GM13977 (cell line): ENCODE results near the gene EIF4B.

ENCODE experiments used
- DNase-seq: peaks from one replicate; pipeline ENCODE4 v3.0.0; 2012; ENCODE audit warnings: low spot score
- in situ Hi-C: fragments of 300-500 bp; cut with MboI; formaldehyde crosslinking; loops from one replicate; pipeline ENCODE4 v1.12.0; 2022; ENCODE audit warnings: low sequenced_read_pairs, low pct_unique_long_range_greater_than_20kb, mixed read lengths, inconsistent platforms; ENCODE audit not compliant: unreplicated experiment
- TF ChIP-seq, protein P1 (sequence below): IDR thresholded peaks from 2 replicates; pipeline ENCODE4 v1.5.1; 2012; ENCODE audit warnings: mild to moderate bottlenecking, control low read depth; ENCODE audit not compliant: insufficient read depth; ENCODE audit errors: extremely low read depth, missing control alignments

EIF4B gene

GRCh38 chr12:53077030-53077429 lies 70.8 kb downstream of the EIF4B start:
- in situ Hi-C loops, result no loop called here
- no peak for DNase-seq
- TF ChIP-seq, protein P1, sequence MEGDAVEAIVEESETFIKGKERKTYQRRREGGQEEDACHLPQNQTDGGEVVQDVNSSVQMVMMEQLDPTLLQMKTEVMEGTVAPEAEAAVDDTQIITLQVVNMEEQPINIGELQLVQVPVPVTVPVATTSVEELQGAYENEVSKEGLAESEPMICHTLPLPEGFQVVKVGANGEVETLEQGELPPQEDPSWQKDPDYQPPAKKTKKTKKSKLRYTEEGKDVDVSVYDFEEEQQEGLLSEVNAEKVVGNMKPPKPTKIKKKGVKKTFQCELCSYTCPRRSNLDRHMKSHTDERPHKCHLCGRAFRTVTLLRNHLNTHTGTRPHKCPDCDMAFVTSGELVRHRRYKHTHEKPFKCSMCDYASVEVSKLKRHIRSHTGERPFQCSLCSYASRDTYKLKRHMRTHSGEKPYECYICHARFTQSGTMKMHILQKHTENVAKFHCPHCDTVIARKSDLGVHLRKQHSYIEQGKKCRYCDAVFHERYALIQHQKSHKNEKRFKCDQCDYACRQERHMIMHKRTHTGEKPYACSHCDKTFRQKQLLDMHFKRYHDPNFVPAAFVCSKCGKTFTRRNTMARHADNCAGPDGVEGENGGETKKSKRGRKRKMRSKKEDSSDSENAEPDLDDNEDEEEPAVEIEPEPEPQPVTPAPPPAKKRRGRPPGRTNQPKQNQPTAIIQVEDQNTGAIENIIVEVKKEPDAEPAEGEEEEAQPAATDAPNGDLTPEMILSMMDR, result no peak

DNA sequence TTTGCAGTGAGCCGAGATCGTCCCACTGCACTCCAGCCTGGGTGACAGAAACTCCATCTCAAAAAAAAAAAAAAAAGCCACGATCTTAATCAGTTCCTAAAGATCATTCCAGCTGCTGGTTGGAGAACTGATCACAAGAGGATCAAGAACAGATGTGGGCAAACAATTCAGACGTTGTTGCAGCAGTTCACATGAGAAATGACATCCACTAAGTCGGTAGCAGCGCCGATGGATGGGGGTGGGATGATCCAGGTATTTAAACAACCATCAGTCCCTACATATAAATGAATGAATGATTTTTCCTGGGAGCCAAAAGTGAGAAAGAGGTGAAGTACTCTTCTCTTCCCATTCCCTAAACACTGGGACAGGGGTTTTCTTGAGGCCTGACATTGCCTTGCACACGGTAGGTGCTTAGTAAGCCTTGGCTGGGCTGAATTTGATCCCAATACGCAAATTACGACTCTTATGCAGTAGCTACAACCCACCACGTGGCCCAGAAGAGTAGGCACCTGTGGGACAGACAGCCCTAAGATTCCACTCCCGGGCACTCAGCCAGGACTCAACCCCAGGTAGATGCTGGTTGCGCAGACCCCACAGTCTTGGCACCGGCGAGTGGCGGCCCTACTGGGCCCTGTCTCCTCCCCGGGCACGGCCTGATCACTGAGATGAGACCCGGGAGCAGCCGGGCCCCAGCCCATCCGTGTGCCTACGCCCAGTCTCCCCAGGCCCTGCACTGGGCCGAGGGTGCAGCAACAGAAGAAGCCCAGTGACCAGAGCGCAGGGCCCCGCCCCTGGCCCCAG lies 72.4 kb downstream of the EIF4B start:
- TF ChIP-seq, protein P1, result no peak
- in situ Hi-C loops, result no loop called here
- no peak for DNase-seq

GRCh38 chr12:53079226-53080117 lies 73.2 kb downstream of the EIF4B start, which contains the start of gene SPRYD3:
TSS of gene SPRYD3 (minus strand) at chr12:53079390. CDS start at chr12:53079333, 57 bp downstream.
- DNase-seq, result peak; percentile 100
- in situ Hi-C loops, result no loop called here
- TF ChIP-seq, protein P1, result no peak

DNA sequence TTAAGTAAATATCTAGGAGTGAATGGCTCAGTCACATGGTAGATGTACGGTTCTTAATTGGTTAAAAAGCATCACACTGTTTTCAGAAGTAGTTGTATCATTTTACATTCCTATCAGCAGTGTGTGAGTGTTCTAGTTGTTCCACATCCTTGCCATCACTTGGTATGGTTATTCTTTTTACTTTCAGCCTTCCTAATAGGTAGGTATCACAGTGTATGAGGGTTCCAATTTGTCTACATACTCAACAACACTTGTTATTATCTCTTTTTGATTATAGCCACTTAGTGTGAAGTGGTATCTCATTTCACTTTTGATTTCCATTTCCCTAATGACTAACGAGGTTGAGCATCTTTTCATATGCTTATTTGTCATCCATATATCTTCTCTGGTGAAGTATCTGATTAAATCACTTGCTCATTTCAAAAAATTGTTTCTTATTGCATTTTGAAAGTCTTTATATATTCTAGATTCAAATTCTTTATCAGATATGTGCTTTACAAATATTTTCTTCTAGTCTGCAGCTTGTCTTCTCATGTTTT lies 76.5 kb downstream of the EIF4B start:
- no peak for DNase-seq
- in situ Hi-C loops, result no loop called here
- TF ChIP-seq, protein P1, result no peak

DNA sequence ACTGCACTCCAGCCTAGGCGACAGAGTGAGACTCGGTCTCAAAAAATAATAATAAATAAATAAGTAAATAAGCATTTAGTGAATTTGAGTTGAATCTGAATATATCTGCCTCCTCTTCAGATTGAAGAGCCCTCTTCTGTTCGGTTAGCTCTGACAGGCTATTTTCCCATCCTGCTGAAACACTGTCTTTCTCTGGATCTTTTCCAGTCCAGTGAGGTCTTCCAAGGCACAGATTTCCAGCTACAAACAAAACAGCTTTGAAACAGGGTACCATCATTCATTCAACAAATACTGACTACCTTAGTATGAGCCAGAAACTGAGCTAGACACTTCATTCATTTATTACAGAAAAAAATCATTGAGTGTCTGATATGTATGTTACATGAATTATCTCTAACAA lies 80.1 kb downstream of the EIF4B start:
- in situ Hi-C loops, result no loop called here
- no peak for DNase-seq
- TF ChIP-seq, protein P1, result no peak

GRCh38 chr12:53090105-53090504 lies 83.8 kb downstream of the EIF4B start:
- in situ Hi-C loops, result no loop called here
- TF ChIP-seq, protein P1, result no peak
- no peak for DNase-seq
